GM19328 (cell line): ENCODE measurements around the gene SPESP1.

Experiments used
- ATAC-seq: cut with Tn5 transposase; IDR thresholded peaks from one replicate; pipeline ENCODE4 v1.9.1; 2021; ENCODE audit warnings: mild to moderate bottlenecking, moderate library complexity; ENCODE audit not compliant: unreplicated experiment

The SPESP1 gene

GRCh38 chr15:68990231-68990991 is 60.1 kb downstream of the SPESP1 start:
- no peak for ATAC-seq

- ATAC-seq: no peak
These were observed 60.7 kb downstream of the SPESP1 start for GRCh38 chr15:68990992-68991500.

- no peak for ATAC-seq
These were observed 61.4 kb downstream of the SPESP1 start for GRCh38 chr15:68991723-68992122.

GRCh38 chr15:68992696-68993095 is 62.4 kb downstream of the SPESP1 start:
- no peak for ATAC-seq

GRCh38 chr15:68993276-68993675 is 63.0 kb downstream of the SPESP1 start:
- no peak for ATAC-seq

- ATAC-seq: no peak
These were observed 63.8 kb downstream of the SPESP1 start for GRCh38 chr15:68994149-68994548.

GRCh38 chr15:68994981-68995761 is 64.8 kb downstream of the SPESP1 start:
- ATAC-seq: no peak
